ENCODE results near the gene PKP4.

- TF ChIP-seq POLR2A (IDR thresholded peaks at IDR 0.05; ENCODE audit: low read depth, low read length), result no peak
- TF ChIP-seq POLR2AphosphoS5 (IDR thresholded peaks at IDR 0.05; ENCODE audit: low read depth, low read length), result no peak
- no peak for TF ChIP-seq SPI1 (IDR thresholded peaks at IDR 0.05; ENCODE audit: low read depth, low read length)
- no peak for TF ChIP-seq TAF1 (IDR thresholded peaks at IDR 0.05; ENCODE audit: low read depth, low read length)
Measured at GRCh38 chr2:158542577-158542976, 85.8 kb downstream of the PKP4 start.

Measured in GM12891 (cell line).